Renal pelvis (tissue), 4 donors: ENCODE measurements around the gene CTNNBL1. TPM values are rescaled to one million over a fixed set of nuclear protein-coding genes. Genes with fewer than 3 reads are reported as not detected.

ENCODE experiments used
- DNase-seq: peaks from one replicate; pipeline ENCODE4 v3.0.0-alpha.2; 2013
- polyA plus RNA-seq, 3 donors: library from polyadenylated mRNA; unstranded; fragments of 120-200 nt; gene quantifications; one replicate each; pipeline ENCODE4 v1.2.1, GENCODE V29; 2013; ENCODE audit not compliant: insufficient read length in 3 of 3

The CTNNBL1 gene
- polyA plus RNA-seq, 3 donors: 47.0 to 60.0 (median 50.2) TPM

DNA sequence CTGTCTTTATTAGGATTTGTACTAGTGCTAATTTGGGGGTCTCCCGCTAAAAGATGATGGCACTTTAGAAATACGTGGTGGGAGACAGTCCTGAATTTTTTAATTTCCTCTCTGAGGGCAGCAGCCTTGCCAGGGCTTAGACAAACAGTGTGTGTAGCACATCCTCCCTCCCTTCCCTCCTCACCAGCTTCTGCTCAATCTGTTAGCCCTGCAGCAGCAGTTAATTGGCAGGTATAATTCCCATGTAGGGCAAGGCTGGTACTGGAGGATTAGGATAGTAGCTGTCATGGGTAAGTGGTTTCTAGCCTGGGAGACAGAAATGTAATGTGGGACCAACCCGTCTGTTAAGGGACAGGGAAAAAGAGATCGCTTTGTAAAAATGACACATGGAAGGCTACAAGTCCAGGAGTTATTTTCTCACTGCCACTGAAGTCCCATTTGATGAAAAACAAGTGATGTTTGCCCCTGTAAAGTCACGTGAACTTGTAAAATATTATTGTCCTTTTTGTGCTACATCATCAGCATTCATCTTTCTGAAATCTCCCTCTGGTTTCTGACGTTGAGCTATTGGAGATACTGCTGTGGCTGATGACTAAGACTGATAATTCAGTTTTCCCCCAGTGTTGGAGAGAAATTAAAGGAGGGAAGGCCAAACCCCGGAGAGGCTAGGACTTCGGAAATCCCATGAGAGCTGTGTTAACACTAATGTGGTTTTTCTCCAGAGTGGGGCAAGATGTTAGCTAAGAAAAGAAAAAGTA, 40.6 kb downstream of the CTNNBL1 start:
- no peak for DNase-seq

GRCh38 chr20:37735541-37735940, 41.7 kb downstream of the CTNNBL1 start:
- DNase-seq: no peak

GRCh38 chr20:37736132-37736531, 42.3 kb downstream of the CTNNBL1 start:
- no peak for DNase-seq

- DNase-seq: no peak
Measured at GRCh38 chr20:37737826-37738420, 44.1 kb downstream of the CTNNBL1 start.

GRCh38 chr20:37741055-37741454, 47.2 kb downstream of the CTNNBL1 start:
- no peak for DNase-seq

GRCh38 chr20:37741570-37741969, 47.7 kb downstream of the CTNNBL1 start:
- DNase-seq: no peak

GRCh38 chr20:37742131-37742530, 48.3 kb downstream of the CTNNBL1 start:
- DNase-seq: no peak

DNA sequence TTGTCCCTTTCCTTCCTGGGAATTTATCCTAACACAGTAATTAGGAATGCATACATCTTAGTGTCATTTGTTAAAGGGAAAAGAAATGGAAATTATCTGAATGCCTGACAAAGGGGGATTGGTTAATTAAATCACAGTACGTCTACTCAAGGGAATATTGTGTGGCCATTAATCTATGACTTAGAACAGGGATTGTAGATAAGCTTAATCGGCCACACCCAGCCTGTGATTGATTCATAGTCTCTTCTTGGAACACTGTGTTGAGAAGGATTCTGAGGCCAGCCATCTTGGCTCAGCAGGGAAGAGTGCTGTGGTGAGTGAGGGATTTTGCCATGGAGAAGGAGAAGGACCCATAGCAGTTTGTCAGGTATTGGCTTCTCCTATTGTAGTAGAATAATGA, 50.5 kb downstream of the CTNNBL1 start:
- DNase-seq: no peak

DNA sequence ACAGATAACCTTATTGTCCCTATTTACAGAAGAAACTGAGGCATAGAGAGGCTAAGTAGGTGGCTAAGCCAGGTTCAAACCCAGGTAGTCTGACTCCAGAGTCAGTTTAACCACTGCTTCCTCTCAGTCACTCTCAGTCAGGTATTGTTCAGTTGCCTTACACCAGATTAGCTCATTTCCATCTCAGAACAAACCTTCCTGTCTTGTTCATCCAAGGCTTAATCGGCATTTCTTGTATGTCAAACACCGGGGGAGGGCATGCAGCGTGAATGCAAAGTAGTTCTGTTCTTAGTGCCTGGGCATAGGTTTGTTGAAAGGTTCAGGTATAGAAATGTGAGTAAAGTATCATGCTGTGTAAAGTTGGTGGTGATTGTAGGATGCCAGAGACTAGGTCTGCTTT, 51.7 kb downstream of the CTNNBL1 start:
- no peak for DNase-seq

GRCh38 chr20:37748015-37748414, 54.2 kb downstream of the CTNNBL1 start:
- no peak for DNase-seq

DNA sequence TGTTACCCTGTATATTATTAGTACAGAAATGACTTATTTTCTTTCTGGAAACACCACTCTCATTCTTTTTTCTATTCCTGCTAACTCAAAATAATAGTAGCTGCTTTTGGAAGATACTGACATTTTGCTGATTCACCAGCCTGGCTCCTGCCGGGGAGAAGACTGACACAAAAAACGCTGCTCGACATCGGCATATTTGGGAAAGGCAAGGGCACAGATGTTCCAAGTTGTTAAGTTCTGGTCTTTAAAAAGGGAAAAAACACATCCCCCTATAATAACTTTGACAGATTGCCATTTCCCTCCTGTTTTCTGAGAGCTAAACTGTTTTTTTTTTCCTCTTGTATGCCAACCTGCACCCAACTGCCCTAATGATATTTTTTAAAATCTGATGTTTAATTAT, 55.4 kb downstream of the CTNNBL1 start:
- no peak for DNase-seq

DNA sequence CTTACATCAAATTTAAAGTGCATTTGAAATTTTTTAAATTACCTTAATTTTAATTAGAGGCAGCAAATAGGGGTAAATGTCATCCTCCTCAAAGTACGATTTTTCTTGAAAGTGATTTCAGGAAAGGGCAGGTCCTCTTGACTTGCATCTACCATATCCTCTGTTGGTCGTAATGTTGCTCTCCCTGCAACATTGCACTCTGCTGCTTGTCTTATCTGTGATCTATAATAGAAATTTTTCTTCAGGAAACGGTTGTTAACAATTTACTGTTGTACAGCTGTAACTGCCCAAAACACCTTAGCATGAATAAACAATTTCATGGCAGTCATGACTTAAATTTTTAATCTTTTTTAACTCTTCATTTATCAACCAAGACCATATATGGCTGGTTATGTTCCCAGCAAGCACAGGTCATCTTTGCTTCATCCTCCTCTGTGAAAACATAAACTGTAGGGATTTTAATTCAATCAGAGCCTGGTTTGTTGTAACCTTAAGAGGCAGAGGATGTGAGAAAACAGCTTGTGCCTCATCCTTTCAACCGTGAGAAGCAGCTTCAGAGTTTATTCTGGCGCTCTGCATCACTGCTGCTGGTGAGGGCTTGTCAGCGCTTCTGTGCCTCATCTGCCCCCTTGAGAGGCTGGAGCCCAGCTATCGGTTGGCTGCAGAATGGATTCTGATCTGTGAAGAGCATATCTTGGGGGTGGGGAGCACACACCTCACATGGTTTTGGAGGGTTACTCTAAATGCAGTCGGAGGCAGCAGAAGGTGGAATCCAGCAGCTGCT, 56.0 kb downstream of the CTNNBL1 start:
- no peak for DNase-seq

GRCh38 chr20:37755665-37756064, 61.8 kb downstream of the CTNNBL1 start:
- DNase-seq: no peak

- no peak for DNase-seq
Measured at GRCh38 chr20:37756234-37756633, 62.4 kb downstream of the CTNNBL1 start.

DNA sequence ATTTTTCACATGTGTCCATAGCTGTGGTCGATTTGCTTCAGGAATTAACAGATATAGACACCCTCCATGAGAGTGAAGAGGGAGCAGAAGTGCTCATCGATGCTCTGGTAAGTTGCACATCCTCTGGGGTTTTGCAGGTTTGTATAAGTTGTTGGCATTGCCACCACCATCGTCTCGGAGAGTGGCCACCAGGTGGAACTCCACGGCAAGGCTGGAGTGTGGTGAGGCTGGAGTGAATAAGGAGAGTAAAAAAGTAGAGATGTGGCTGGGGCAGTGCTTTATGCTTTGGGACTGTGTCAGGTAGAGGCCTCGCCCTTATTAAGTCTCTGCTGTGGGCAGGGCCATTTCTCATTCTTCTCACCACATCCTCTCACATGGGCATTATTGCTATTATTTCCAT, 63.7 kb downstream of the CTNNBL1 start:
- DNase-seq: no peak

DNA sequence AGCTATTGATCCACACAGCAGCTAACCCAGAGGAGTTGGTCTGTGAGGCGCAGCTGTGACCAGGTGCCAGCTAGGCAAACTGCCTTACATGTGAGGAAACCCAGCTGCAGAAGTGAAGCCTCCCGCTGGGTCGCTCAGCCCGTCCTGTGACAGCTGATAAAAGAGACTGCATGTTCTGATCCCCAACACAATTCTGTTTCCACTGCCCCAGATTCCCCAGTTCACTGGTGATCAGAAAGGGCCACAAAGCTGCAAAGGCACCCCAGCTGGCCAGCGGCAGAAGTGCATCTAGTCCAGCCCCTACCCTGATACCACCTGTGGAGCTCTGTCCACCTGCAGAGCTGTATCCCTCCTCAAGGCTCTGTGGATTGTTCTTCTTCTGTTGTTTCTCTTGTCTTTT, 64.5 kb downstream of the CTNNBL1 start:
- DNase-seq: no peak

DNA sequence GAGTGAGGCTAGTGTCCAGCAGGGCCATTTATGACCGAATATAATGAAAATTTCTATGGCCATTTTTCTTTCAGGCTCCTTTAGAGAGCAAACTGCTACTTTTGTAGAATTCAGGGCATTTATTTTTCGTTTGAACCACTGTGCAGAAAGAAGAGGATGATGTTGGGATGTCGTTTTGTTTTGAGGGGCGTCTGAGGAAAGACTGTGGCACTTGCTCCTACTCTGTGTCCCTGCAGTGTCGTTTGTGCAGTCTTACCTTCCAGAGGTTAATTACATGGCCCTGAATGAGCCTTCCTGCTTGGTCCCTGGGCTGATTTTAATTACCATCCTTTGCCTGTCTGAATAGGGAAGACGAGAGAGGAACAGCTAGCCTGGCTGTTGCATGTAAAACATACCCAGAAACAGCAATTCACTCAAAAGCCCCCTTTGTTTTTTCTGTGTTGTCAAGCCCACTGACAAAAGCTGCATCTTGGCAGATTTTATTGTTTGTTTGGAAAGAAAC, 65.3 kb downstream of the CTNNBL1 start:
- DNase-seq: no peak

- DNase-seq: peak; percentile 33
Measured at GRCh38 chr20:37759761-37760209, 66.0 kb downstream of the CTNNBL1 start.

DNA sequence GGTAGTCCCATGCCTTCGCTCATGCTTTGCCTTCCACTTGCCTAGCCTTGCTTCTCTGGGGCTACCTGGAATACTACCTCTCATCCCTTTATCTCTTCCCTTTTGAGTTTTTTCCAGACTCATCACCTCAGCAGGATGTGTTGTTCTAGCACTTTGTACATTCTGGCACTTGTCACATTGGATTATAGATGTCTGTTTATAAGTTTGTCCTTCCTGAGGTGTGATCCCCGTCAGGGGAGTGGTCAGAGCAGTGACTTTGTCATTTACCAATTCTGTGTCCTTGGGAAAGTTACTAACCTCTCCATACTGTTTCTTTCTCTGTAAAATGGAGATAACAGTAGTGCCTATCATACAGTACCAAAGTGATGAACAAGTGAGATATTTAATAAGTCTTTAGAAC, 66.5 kb downstream of the CTNNBL1 start:
- no peak for DNase-seq

- no peak for DNase-seq
Measured at GRCh38 chr20:37762716-37763485, 69.1 kb downstream of the CTNNBL1 start.

GRCh38 chr20:37764333-37764935, 70.6 kb downstream of the CTNNBL1 start:
- DNase-seq: no peak
